HepG2 (cell line): ENCODE measurements around the gene LIN7A. TPM values are rescaled to one million over a fixed set of nuclear protein-coding genes. Genes with fewer than 3 reads are reported as not detected.

ENCODE experiments used
- KDM1A ChIP-seq: IDR thresholded peaks from 2 replicates; pipeline ENCODE4 v1.6.1; 2016; ENCODE audit warnings: missing compliant biosample characterization
- NFIC ChIP-seq: IDR thresholded peaks from 2 replicates; pipeline ENCODE4 v1.6.1; 2012; ENCODE audit warnings: mild to moderate bottlenecking, low read length, inconsistent platforms
- PHF8 ChIP-seq: sonication (generic); formaldehyde crosslinking; IDR thresholded peaks from 2 replicates; pipeline ENCODE4 v1.5.0; 2020; ENCODE audit warnings: missing genetic modification reagents
- ZNF570 ChIP-seq: sonication (generic); formaldehyde crosslinking; IDR thresholded peaks from 2 replicates; pipeline ENCODE4 v1.4.0; 2020; ENCODE audit warnings: mild to moderate bottlenecking, missing genetic modification reagents, borderline replicate concordance
- ZNF773 ChIP-seq: sonication (generic); formaldehyde crosslinking; IDR thresholded peaks from 2 replicates; pipeline ENCODE4 v1.4.0; 2020; ENCODE audit warnings: missing genetic modification reagents, borderline replicate concordance
- polyA plus RNA-seq, 8 experiments: library from polyadenylated mRNA; depleted of rRNA in 3 of 8; stranded (reverse) in 7 of 8; unstranded in 1 of 8; fragments of >200 nt; fragmentation: Illumina TruSeq in 4 of 8; extraction: Trizol in 4 of 8; gene quantifications; 2 replicates each; pipeline versions ENCODE4 v1.2.1 to v1.2.3, GENCODE V29; 2011 to 2016; ENCODE audit warnings: low read depth in 4 of 8, missing spikeins in 1 of 8, mixed read lengths in 1 of 8; ENCODE audit not compliant: insufficient read depth in 1 of 8
- total RNA-seq, 5 experiments: library from RNA; depleted of rRNA; stranded (reverse); fragments of >200 nt; fragmentation: Illumina TruSeq; extraction: Trizol; gene quantifications; 2 replicates each; pipeline ENCODE4 v1.2.3, GENCODE V29; 2016; ENCODE audit warnings: low read depth in 1 of 5
- TF ChIP-seq, protein P1 (sequence below): sonication (generic); formaldehyde crosslinking; IDR thresholded peaks from 2 replicates; pipeline ENCODE4 v1.8.0; 2022; ENCODE audit warnings: missing genetic modification reagents, mild to moderate bottlenecking, inconsistent platforms, borderline replicate concordance
- TF ChIP-seq, protein P2 (sequence below), 2 experiments: sonication (generic) in 1 of 2; formaldehyde crosslinking in 1 of 2; IDR thresholded peaks; 2 replicates each; pipeline versions ENCODE4 v1.5.1 to v1.6.1; 2011 to 2020; ENCODE audit warnings: borderline replicate concordance in 1 of 2, low read depth in 1 of 2, low read length in 1 of 2, mild to moderate bottlenecking in 1 of 2, missing genetic modification reagents in 1 of 2, moderate library complexity in 1 of 2
- TF ChIP-seq, protein P3 (sequence below): sonication (generic); formaldehyde crosslinking; IDR thresholded peaks from 2 replicates; pipeline ENCODE4 v1.5.0; 2020; ENCODE audit warnings: mild to moderate bottlenecking, missing genetic modification reagents
- TF ChIP-seq, protein P4 (sequence below): sonication (generic); formaldehyde crosslinking; IDR thresholded peaks from 2 replicates; pipeline ENCODE4 v1.4.0; 2020; ENCODE audit warnings: missing genetic modification reagents
- TF ChIP-seq, protein P5 (sequence below): sonication (generic); formaldehyde crosslinking; IDR thresholded peaks from 2 replicates; pipeline ENCODE4 v1.5.1; 2020; ENCODE audit warnings: mild to moderate bottlenecking, moderate library complexity, missing genetic modification reagents

LIN7A gene
- total and polyA plus RNA-seq, 2 of the 13 experiments (the other 11 are each of a cell fraction or from before 2014, with no cell fraction given): 18.5 to 19.2 TPM

DNA sequence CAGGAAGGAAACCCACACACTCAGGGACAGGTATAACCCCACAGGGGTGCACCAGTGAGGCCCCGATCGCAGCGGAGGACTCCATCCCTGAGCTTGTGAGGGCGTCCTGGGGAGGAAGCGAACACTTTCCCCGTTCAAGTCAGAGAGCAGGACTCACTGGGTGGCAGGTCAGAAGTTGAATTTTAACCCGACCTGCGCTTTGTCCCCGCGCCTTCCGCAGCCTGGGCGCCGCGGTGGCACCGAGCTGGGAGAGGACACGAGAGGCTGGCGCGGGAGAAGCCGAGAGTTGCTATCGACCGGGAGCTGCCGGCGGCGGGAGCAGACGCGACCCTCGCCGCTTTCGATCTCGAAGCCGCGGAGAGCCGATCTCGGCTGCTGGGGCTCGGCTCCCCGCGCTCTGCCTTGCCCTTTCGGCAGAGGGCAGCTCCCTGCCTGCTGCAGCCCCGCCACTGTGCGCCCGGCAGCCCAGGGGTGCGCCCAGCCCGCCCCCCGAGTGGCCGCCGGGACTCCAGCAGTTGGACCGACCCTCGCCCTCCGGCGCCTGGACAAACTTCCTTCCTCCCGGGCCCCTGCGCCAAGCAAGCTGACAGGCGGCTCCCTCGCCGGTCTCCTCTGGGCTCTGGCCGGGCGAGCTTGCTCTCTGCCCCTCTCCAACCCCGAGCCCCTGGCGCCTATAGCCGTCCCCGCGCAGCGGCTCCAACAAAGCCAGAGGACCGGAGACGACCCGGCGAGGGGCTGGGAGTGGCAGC, 918 bp downstream of the LIN7A start (continued):
- TF ChIP-seq, protein P1, sequence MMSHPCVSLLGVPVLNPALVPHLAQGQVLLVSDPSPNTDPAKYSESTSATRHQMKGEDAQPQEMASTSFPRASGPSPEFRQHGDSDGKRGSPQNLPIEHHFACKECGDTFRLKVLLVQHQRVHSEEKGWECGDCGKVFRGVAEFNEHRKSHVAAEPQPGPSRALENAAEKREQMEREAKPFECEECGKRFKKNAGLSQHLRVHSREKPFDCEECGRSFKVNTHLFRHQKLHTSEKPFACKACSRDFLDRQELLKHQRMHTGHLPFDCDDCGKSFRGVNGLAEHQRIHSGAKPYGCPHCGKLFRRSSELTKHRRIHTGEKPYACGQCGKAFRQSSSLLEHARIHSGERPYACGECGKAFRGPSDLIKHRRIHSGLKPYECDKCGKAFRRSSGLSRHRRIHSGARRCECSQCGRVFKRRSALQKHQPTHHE (CRISPR knock-in tag): no peak
- TF ChIP-seq, protein P2, sequence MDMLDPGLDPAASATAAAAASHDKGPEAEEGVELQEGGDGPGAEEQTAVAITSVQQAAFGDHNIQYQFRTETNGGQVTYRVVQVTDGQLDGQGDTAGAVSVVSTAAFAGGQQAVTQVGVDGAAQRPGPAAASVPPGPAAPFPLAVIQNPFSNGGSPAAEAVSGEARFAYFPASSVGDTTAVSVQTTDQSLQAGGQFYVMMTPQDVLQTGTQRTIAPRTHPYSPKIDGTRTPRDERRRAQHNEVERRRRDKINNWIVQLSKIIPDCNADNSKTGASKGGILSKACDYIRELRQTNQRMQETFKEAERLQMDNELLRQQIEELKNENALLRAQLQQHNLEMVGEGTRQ (IDR thresholded peaks at IDR 0.05; ENCODE audit: low read depth, low read length): no peak
- TF ChIP-seq, protein P2 (CRISPR knock-in tag; IDR thresholded peaks at IDR 0.05; ENCODE audit: borderline replicate concordance): no peak
- TF ChIP-seq PHF8 (CRISPR knock-in tag) (0 out of 2 replicates have a peak, but pooled peaks have one; percentile 67), ZNF570 (no peak), NFIC (no peak), ZNF773 (CRISPR knock-in tag) (0 out of 2 replicates have a peak, but pooled peaks have one; percentile 25), KDM1A (CRISPR knock-in tag) (0 out of 2 replicates have a peak, but pooled peaks have one; percentile 47)
- TF ChIP-seq, protein P3, sequence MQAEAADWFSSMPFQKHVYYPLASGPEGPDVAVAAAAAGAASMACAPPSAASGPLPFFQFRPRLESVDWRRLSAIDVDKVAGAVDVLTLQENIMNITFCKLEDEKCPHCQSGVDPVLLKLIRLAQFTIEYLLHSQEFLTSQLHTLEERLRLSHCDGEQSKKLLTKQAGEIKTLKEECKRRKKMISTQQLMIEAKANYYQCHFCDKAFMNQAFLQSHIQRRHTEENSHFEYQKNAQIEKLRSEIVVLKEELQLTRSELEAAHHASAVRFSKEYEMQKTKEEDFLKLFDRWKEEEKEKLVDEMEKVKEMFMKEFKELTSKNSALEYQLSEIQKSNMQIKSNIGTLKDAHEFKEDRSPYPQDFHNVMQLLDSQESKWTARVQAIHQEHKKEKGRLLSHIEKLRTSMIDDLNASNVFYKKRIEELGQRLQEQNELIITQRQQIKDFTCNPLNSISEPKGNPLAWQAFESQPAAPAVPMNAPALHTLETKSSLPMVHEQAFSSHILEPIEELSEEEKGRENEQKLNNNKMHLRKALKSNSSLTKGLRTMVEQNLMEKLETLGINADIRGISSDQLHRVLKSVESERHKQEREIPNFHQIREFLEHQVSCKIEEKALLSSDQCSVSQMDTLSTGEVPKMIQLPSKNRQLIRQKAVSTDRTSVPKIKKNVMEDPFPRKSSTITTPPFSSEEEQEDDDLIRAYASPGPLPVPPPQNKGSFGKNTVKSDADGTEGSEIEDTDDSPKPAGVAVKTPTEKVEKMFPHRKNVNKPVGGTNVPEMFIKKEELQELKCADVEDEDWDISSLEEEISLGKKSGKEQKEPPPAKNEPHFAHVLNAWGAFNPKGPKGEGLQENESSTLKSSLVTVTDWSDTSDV (CRISPR knock-in tag): no peak
- TF ChIP-seq, protein P4, sequence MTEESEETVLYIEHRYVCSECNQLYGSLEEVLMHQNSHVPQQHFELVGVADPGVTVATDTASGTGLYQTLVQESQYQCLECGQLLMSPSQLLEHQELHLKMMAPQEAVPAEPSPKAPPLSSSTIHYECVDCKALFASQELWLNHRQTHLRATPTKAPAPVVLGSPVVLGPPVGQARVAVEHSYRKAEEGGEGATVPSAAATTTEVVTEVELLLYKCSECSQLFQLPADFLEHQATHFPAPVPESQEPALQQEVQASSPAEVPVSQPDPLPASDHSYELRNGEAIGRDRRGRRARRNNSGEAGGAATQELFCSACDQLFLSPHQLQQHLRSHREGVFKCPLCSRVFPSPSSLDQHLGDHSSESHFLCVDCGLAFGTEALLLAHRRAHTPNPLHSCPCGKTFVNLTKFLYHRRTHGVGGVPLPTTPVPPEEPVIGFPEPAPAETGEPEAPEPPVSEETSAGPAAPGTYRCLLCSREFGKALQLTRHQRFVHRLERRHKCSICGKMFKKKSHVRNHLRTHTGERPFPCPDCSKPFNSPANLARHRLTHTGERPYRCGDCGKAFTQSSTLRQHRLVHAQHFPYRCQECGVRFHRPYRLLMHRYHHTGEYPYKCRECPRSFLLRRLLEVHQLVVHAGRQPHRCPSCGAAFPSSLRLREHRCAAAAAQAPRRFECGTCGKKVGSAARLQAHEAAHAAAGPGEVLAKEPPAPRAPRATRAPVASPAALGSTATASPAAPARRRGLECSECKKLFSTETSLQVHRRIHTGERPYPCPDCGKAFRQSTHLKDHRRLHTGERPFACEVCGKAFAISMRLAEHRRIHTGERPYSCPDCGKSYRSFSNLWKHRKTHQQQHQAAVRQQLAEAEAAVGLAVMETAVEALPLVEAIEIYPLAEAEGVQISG (CRISPR knock-in tag): peak; percentile 81
- TF ChIP-seq, protein P5, sequence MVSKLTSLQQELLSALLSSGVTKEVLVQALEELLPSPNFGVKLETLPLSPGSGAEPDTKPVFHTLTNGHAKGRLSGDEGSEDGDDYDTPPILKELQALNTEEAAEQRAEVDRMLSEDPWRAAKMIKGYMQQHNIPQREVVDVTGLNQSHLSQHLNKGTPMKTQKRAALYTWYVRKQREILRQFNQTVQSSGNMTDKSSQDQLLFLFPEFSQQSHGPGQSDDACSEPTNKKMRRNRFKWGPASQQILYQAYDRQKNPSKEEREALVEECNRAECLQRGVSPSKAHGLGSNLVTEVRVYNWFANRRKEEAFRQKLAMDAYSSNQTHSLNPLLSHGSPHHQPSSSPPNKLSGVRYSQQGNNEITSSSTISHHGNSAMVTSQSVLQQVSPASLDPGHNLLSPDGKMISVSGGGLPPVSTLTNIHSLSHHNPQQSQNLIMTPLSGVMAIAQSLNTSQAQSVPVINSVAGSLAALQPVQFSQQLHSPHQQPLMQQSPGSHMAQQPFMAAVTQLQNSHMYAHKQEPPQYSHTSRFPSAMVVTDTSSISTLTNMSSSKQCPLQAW (CRISPR knock-in tag): peak; percentile 84
